ENCODE measurements around the gene CPSF2.
"Not testable (repeated sequence)": the region's sequence is repeated elsewhere in the genome, so short reads cannot be mapped to it uniquely, and the experiment has no call there.

Gene CPSF2

GRCh38 chr14:92161521-92161920 is 39.8 kb downstream of the CPSF2 start:
- DNase-seq, result no peak

- DNase-seq, result no peak
Measured at GRCh38 chr14:92164958-92165357, 43.2 kb downstream of the CPSF2 start.

- DNase-seq, result no peak
Measured at GRCh38 chr14:92173668-92174067, 51.9 kb downstream of the CPSF2 start.

GRCh38 chr14:92175811-92176210 is 54.0 kb downstream of the CPSF2 start:
- DNase-seq, result no peak

- DNase-seq, result no peak
Measured at GRCh38 chr14:92176476-92176875, 54.7 kb downstream of the CPSF2 start.

GRCh38 chr14:92179178-92179577 is 57.4 kb downstream of the CPSF2 start:
- DNase-seq, result not testable (repeated sequence)

- DNase-seq, result no peak
Measured at GRCh38 chr14:92185559-92185958, 63.8 kb downstream of the CPSF2 start.

GRCh38 chr14:92187616-92188015 is 65.8 kb downstream of the CPSF2 start:
- not testable (repeated sequence) for DNase-seq

GRCh38 chr14:92190768-92191167 is 69.0 kb downstream of the CPSF2 start:
- no peak for DNase-seq

- no peak for DNase-seq
Measured at GRCh38 chr14:92198804-92199203, 77.0 kb downstream of the CPSF2 start.

GRCh38 chr14:92199763-92200162 is 78.0 kb downstream of the CPSF2 start:
- no peak for DNase-seq

GRCh38 chr14:92203116-92203515 is 81.3 kb downstream of the CPSF2 start:
- no peak for DNase-seq

GRCh38 chr14:92204792-92205191 is 83.0 kb downstream of the CPSF2 start:
- no peak for DNase-seq

- DNase-seq, result no peak
Measured at GRCh38 chr14:92207012-92207927, 85.5 kb downstream of the CPSF2 start.

GRCh38 chr14:92207928-92208265 is 86.1 kb downstream of the CPSF2 start:
- no peak for DNase-seq

- no peak for DNase-seq
Measured at GRCh38 chr14:92209141-92209540, 87.4 kb downstream of the CPSF2 start.

- not testable (repeated sequence) for DNase-seq
Measured at GRCh38 chr14:92213125-92213524, 91.4 kb downstream of the CPSF2 start.

GRCh38 chr14:92215579-92215978 is 93.8 kb downstream of the CPSF2 start:
- no peak for DNase-seq

- no peak for DNase-seq
Measured at GRCh38 chr14:92217936-92218335, 96.2 kb downstream of the CPSF2 start.

Measured in NCI-H526 treated with DMSO at 0.1 percent for 48 hours (cell line).